Chondrocyte (in vitro differentiated cells): ENCODE results near the gene PMF1. TPM values are rescaled to one million over a fixed set of nuclear protein-coding genes. Genes with fewer than 3 reads are reported as not detected.

Experiments used
- DNase-seq: peaks from one replicate; pipeline ENCODE4 v3.0.0; 2021; ENCODE audit warnings: mixed read lengths, low spot score
- H3K27ac Mint-ChIP-seq: one replicate; pipeline ENCODE4 v1.8.0; 2021; ENCODE audit warnings: mild to moderate bottlenecking, moderate library complexity, mixed read lengths; ENCODE audit not compliant: unreplicated experiment
- H3K27me3 Mint-ChIP-seq: 2 replicates; pipeline ENCODE4 v1.8.0; 2021; ENCODE audit warnings: low read depth, mixed read lengths
- H3K36me3 Mint-ChIP-seq: 2 replicates; pipeline ENCODE4 v1.8.0; 2021; ENCODE audit warnings: low read depth, mixed read lengths
- H3K4me1 Mint-ChIP-seq: 2 replicates; pipeline ENCODE4 v1.8.0; 2021; ENCODE audit warnings: low read depth, mild to moderate bottlenecking, mixed read lengths
- H3K4me3 Mint-ChIP-seq: one replicate; pipeline ENCODE4 v1.8.0; 2021; ENCODE audit warnings: mild to moderate bottlenecking, moderate library complexity, mixed read lengths; ENCODE audit not compliant: unreplicated experiment
- H3K9me3 Mint-ChIP-seq: 2 replicates; pipeline ENCODE4 v1.8.0; 2021; ENCODE audit warnings: low read depth, mixed read lengths
- total RNA-seq: library from RNA; stranded (reverse); gene quantifications from 3 replicates; pipeline ENCODE4 v1.2.1, GENCODE V29; 2021
- TF ChIP-seq, protein P1 (sequence below): fragments of 200-600 bp; sonication (generic); IDR thresholded peaks from 2 replicates; pipeline ENCODE4 v1.5.0; 2021; ENCODE audit warnings: antibody characterized with exemption, mild to moderate bottlenecking, moderate library complexity

The PMF1 gene
- total RNA-seq, 1 donor from 2014 or later: 38.6 TPM

DNA sequence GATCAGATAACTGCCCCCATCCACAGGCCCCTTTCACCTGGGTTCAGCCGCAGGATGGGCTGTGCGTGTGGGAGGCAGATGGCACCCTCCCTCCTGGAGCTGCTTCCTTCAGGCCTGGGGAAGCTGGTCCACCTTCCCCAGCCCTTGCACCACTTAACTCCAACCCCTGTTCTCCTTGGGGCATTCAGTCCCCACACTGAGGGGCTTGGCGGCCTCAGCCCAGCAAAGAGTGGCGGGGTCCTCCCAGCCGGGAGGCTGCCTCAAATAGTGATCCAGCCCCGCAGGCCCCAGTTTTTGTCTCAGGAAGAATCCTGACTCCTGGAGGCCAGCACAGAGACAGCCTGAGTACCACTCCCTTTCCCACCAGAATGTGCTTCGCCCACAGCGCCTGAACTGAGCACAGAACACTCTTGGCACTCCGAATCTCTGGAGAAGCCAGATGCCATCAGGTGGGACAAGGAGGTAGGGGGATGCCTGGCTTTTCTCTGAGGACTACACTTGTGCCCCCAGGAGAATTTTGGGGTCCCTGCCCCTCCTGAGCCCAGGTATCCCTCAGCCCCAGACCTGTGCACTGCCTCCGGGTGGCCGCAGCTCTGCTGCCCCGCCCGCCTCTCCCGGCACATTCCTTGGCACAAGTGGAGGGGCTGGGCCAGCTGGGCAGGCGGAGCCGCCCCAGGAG is 34.1 kb downstream of the PMF1 start:
- H3K4me3 Mint-ChIP-seq: no peak overlapping the region
- H3K4me1 Mint-ChIP-seq: peaks cover 3% of the 10 kb centered on the region
- TF ChIP-seq, protein P1, sequence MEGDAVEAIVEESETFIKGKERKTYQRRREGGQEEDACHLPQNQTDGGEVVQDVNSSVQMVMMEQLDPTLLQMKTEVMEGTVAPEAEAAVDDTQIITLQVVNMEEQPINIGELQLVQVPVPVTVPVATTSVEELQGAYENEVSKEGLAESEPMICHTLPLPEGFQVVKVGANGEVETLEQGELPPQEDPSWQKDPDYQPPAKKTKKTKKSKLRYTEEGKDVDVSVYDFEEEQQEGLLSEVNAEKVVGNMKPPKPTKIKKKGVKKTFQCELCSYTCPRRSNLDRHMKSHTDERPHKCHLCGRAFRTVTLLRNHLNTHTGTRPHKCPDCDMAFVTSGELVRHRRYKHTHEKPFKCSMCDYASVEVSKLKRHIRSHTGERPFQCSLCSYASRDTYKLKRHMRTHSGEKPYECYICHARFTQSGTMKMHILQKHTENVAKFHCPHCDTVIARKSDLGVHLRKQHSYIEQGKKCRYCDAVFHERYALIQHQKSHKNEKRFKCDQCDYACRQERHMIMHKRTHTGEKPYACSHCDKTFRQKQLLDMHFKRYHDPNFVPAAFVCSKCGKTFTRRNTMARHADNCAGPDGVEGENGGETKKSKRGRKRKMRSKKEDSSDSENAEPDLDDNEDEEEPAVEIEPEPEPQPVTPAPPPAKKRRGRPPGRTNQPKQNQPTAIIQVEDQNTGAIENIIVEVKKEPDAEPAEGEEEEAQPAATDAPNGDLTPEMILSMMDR: no peak
- DNase-seq: no peak
- H3K27ac Mint-ChIP-seq: no peak overlapping the region
- no peaks in the 10 kb centered on the region for H3K9me3 Mint-ChIP-seq
- no peaks in the 10 kb centered on the region for H3K27me3 Mint-ChIP-seq
- H3K36me3 Mint-ChIP-seq: peaks cover 6% of the 10 kb centered on the region

DNA sequence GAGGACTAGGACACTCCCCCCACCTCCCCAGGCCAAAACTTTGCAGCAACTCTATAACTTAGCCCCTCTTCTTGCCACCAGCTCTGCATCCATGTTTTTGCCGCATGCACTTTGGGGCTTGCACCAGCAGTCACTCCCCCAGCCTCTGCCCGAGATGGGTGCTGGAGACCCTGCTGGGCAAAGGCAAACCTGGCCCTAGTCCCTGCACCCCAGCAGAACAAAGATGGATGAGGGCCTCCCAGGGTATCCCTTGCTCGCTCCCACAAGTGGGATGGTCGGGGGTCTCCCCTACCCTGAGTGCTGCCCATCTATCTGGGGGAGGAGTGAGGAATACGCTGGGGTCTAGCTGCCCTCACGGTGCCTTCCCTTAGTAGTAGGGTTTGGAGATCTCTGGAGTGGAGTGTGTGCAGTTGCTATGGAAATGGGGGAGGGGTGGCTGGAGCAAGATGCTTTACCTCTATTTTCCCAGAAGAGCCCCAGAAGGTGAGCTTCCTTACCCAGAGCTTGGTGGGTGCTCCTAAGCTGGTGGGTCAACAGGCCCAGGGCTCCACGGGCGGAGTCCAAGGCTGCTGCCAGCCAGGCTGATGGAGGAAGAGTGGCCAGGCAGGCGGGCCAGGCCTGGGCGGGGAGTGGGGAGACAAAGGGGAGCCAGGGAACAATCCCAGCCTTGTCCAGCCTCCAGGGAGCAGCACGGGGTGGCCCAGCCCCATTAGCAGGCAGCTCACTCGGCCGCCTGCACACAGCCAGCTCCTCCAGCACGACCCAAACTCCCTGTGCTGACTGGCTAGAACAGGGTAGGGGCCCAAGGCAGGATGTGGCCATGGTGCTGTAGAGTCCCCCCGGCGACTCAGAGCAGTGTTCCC is 34.9 kb downstream of the PMF1 start, which contains the start of gene PAQR6:
Gene PAQR6, minus strand, starts transcription at position 597 of the 863 bp plus-strand sequence. CDS start 1,325 bp downstream, outside the sequence.
- peak within 1 kb of the TSS; percentile 12 for H3K27ac Mint-ChIP-seq
- no peak within 1 kb of the TSS for H3K4me3 Mint-ChIP-seq
- no peaks in the 10 kb centered on the region for H3K9me3 Mint-ChIP-seq
- H3K4me1 Mint-ChIP-seq: no peaks in the 10 kb centered on the region
- peaks cover 8% of the 10 kb centered on the region for H3K36me3 Mint-ChIP-seq
- no peaks in the 10 kb centered on the region for H3K27me3 Mint-ChIP-seq
- TF ChIP-seq, protein P1: no peak
- no peak for DNase-seq

DNA sequence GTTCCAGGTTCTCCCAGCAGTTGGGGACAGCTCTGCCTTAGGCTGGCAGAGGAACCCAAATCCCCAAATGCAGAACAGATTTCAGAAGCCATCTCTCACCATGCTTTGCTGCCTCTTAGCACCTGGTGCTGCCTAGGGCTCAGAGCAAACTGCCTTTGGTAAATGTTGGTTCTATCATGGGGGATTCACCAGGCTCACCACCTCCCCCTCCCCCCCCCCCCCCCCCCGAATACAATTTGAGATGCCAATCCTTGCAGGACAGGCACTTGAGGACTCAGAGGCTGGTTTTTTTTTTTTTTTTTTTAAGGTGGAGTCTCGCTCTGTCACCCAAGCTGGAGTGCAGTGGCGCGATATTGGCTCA is 35.5 kb downstream of the PMF1 start:
- peaks cover 14% of the 10 kb centered on the region for H3K36me3 Mint-ChIP-seq
- TF ChIP-seq, protein P1: no peak
- no peak overlapping the region for H3K4me3 Mint-ChIP-seq
- H3K27ac Mint-ChIP-seq: peak overlapping the region; percentile 12
- no peaks in the 10 kb centered on the region for H3K9me3 Mint-ChIP-seq
- no peaks in the 10 kb centered on the region for H3K4me1 Mint-ChIP-seq
- no peak for DNase-seq
- no peaks in the 10 kb centered on the region for H3K27me3 Mint-ChIP-seq

DNA sequence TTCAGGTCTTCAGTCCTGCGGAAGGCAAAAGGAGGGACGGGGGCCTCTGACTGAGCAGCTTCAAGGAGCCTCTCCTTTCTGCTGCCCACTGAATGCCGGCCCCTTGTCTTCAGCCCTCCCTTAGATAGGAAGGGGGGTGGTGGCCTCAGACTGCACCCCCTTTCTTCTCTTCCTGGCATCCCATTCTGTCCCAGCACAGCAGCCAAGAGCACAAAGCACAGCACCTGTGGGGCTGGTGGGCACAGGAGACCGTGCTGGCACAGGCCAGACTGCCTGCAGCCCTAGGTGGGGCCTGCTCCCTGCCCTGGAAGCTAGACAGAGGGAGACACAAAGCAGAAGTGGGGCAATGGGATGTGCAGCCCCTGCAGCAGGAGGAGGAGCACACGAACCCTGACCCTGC is 36.8 kb downstream of the PMF1 start:
- no peak overlapping the region for H3K27ac Mint-ChIP-seq
- H3K36me3 Mint-ChIP-seq: peaks cover 23% of the 10 kb centered on the region
- no peak overlapping the region for H3K4me3 Mint-ChIP-seq
- no peaks in the 10 kb centered on the region for H3K27me3 Mint-ChIP-seq
- TF ChIP-seq, protein P1: no peak
- no peaks in the 10 kb centered on the region for H3K9me3 Mint-ChIP-seq
- no peak for DNase-seq
- H3K4me1 Mint-ChIP-seq: no peaks in the 10 kb centered on the region

DNA sequence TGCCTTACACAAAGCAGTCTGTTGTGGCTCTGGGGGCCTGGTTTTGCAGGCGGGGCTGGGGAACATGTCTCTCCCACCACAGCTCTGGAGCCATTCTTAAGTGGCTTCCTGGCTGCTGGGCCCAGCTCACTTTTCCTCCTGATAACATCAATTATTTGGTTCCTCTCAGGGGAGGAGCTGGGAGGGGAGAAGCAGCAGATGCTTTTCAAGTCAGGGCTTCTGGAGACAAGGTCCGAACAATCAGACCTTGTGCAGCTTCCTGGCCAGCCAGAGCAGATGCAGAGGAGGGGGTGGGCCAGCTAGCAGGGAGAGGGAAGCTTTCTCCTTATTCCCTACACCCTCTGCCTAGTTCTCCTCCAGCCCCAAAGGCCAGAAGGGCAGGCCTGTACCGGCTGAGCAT is 38.7 kb downstream of the PMF1 start:
- Mint-ChIP-seq H3K27ac (no peak overlapping the region), H3K4me3 (no peak overlapping the region), H3K27me3 (no peaks in the 10 kb centered on the region), H3K9me3 (no peaks in the 10 kb centered on the region), H3K36me3 (peaks cover 27% of the 10 kb centered on the region), H3K4me1 (no peaks in the 10 kb centered on the region)
- no peak for DNase-seq
- TF ChIP-seq, protein P1: no peak
